GM18526 (cell line): ENCODE data around the gene AKAP3.

Experiments
- POLR2A ChIP-seq: IDR thresholded peaks from 3 replicates; pipeline ENCODE4 v1.6.1; 2011; ENCODE audit not compliant: insufficient read length; ENCODE audit errors: extremely low read depth

AKAP3 gene

DNA sequence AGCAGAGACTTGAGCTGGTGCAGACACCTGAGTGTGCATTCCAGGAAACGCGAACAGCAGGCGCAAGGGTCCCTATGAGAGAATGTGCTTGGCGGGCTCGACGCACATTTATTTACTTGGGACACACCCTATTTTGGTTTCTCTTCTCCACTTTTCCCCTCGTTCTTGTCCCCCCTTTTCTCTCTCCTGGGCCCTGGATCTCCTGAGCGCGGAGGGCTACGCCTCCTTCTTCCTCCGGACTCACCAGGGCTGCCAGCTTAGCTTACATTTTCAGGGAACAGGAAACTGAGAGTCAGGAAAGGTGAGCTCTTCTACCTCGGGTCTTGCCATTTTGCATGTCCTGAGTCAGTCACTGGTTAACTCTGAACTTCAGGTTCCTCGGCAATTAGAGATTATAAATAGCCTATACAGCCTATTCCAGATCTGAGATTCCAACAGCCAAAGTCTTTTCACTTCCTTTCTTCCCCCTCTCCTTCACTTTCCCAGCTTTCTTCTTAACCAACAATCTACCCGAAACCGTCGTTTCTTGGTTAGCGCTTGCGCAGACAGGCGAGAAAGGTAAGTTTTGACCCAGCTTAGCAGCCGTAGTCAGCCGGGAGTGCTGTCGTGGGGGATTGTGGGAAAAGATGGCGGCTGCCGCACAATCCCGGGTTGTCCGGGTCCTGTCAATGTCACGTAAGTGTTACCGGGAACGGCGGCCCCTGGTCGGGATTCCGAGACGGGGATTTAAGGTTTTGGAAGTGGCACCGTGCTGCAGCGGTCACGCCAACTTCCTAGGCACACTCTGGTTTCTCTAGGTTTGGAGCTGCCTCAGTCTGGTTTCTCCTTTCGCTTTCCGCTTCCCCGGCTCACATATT, at the start of gene AKAP3, which contains the start of gene NDUFA9:
Gene AKAP3 (minus strand): TSS at position 551 of the 857 bp plus-strand sequence. CDS start 10,855 bp downstream, outside the sequence.
Gene NDUFA9 (plus strand): TSS at position 614 of the 857 bp plus-strand sequence. CDS start 13 bp downstream, at position 627.
- peak; percentile 87 for TF ChIP-seq POLR2A

- TF ChIP-seq POLR2A, result no peak
These were observed 41.9 kb upstream of the AKAP3 start for GRCh38 chr12:4690760-4691159.

DNA sequence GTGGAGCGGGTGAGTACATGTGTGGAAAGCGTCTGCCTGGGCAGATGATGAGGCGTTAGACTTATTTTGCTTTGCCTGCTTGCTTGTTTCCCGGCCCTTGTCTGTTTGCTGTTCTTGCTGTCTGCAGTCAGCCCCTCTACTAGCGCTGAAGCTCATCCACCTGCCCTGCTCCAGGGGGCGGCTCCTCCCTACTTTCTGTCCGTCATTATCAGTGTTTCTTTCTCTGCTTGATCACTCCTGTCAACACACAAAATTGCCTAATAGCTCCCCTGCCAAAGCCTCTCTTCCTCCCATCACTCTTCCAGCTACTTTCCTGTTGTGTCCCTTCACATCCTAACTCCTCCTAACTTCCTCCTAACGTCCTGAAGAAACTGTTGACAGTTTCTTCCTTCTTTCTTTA, 36.5 kb upstream of the AKAP3 start:
- TF ChIP-seq POLR2A, result no peak

DNA sequence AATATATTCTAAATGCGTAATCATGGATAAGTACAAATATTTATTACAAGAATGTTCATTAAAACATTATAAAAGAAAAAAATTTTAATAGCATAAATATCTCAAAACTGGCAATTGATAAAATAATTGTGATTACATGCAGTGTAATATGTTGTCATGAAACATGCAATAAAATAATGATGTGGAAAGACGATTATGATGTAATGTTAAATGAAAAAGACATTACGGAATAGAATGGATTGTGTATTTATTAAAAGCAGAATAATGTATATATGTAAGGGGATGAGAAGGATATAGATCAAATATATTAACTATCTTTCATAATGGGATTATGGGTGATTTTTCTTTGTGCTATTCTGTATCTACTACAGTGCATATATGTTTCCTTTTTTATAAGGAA, 32.9 kb upstream of the AKAP3 start:
- no peak for TF ChIP-seq POLR2A

- TF ChIP-seq POLR2A, result no peak
These were observed 30.9 kb upstream of the AKAP3 start for GRCh38 chr12:4679711-4680110.

DNA sequence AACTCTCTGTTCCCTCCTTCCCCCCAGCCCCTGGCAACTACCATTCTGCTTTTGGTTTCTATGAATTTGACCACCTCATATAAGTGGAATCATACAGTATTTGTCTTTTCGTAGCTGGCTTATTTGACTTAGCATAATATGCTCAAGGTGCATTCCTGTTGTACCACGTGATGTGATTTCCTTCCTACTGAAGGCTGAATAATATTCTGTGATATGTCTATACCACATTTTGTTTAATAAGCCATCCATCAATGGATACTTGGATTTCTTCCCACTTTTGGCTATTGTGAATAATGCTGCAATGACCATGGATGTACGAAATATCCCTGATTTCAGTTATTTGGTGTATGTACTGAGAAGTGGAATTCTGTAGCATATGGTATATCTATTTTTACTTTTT, 16.4 kb upstream of the AKAP3 start:
- no peak for TF ChIP-seq POLR2A

- TF ChIP-seq POLR2A, result no peak
These were observed 15.2 kb upstream of the AKAP3 start for GRCh38 chr12:4663971-4664505.

- TF ChIP-seq POLR2A, result no peak
These were observed 4.8 kb upstream of the AKAP3 start for GRCh38 chr12:4653691-4654090.

DNA sequence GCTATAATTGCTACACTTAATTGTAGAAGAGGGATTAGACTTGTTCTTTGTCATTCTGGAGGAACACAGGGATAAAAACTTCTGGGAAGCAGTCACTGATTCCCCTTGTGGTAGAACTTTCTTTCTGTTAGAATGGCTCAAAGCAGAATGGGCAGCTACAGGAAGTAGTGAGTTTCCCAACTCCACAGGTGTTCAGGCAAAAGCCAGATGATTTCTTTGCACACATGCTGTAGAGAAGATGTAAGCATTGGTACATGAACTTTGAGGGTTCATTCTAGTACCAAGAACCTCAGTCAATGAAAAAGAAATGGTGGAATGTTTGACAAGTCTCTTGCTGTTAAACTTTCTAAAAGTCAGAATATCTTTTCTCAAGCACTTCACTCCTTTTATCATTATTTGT, 4.4 kb upstream of the AKAP3 start:
- no peak for TF ChIP-seq POLR2A

DNA sequence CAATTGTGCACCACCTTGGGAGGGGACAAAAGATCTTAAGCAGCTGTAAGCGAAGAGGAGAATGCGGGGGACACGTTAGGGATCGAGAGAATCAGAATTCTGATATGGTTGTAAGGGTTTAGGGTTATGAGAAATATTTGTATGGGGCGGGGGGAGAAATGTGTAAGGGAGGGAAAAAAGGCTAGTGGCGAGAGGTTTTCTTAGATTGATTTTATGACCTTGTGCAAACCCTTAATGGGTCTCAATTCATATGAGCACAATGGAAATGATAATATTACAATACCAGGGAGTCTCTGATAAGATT, 459 bp upstream of the AKAP3 start:
- TF ChIP-seq POLR2A, result no peak

GRCh38 chr12:4648104-4648500, 749 bp downstream of the AKAP3 start:
- TF ChIP-seq POLR2A, result no peak

GRCh38 chr12:4645023-4645422, 3.8 kb downstream of the AKAP3 start:
- no peak for TF ChIP-seq POLR2A

GRCh38 chr12:4643747-4644146, 5.1 kb downstream of the AKAP3 start:
- no peak for TF ChIP-seq POLR2A

DNA sequence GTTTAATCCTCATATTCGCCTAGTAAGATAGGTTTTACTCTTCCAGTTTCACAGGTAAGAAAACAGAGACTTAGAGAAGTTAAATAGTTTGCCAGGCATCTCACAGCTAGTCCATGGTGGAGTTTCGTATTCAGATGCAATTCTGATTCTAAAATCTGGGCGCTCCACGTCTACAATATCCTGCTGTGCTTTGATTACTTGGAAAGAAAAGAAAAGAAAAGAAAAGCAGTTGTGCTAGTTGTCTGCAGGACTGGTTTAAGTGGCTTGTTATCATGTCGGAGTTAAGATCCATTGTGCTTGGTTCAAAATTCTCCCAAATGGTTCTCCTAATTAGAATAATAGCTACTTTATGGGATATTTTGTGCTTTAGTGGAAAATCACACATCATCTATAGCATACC, 18.6 kb downstream of the AKAP3 start:
- no peak for TF ChIP-seq POLR2A

DNA sequence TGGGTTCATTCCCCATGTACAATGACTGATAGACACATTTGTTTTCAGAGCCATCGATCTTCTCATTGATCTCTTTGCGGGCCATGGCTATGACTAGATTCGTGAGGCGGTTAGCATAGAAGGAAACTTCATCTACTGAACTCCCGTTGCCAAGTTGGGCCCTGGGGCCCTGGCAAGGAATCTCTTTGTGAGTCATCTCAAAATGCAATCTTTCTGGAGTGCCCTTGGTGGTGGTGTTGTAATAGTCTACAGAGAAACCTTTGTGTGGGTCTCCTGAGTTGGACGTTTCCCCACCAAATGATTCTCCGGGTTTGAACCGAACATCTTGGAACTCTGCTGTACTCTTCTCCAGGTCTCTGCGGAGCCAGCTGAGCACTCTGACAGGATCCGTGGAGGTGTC, 20.4 kb downstream of the AKAP3 start:
- TF ChIP-seq POLR2A, result no peak

GRCh38 chr12:4626543-4626942, 22.3 kb downstream of the AKAP3 start:
- no peak for TF ChIP-seq POLR2A

DNA sequence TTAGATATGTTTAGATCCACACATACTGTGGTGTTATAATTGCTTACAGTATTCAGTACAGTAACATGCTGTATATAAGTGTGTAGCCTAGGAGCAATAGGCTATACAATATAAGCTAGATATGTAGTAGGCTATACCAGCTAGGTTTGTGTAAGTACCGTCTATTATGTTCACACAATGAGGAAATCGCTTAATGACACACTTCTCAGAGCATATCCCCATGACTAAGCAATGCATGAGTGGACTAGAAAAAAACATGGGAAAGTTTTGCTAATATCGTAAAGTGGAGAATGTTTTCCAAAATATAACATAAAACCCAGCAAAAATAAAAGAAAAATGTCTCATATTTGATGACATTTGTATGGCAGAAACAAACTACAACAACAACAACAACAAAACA, 27.3 kb downstream of the AKAP3 start:
- no peak for TF ChIP-seq POLR2A
